Endodermal cell (in vitro differentiated cells): ENCODE data around the gene RGS3. TPM values are rescaled to one million over a fixed set of nuclear protein-coding genes. Genes with fewer than 3 reads are reported as not detected.
A peak's percentile ranks its signal among the peaks of the same experiment; 100 is the strongest.

Experiments
- DNase-seq: peaks from one replicate; pipeline ENCODE4 v3.0.0-alpha.2; 2017
- H3K27ac ChIP-seq: 2 replicates; pipeline ENCODE4 v1.5.1; 2013; ENCODE audit warnings: mild to moderate bottlenecking, low read depth, low read length, moderate library complexity
- H3K27me3 ChIP-seq: 2 replicates; pipeline ENCODE4 v1.6.1; 2013; ENCODE audit warnings: mild to moderate bottlenecking, low read length, moderate library complexity; ENCODE audit not compliant: insufficient read depth, control insufficient read depth, poor library complexity, severe bottlenecking
- H3K36me3 ChIP-seq: 2 replicates; pipeline ENCODE4 v1.7.0; 2013; ENCODE audit warnings: mild to moderate bottlenecking, low read length, moderate library complexity; ENCODE audit not compliant: control insufficient read depth, insufficient read depth
- H3K4me1 ChIP-seq: one replicate; pipeline ENCODE4 v1.7.0; 2013; ENCODE audit warnings: low read length; ENCODE audit not compliant: control insufficient read depth, insufficient read depth
- H3K4me3 ChIP-seq: 2 replicates; pipeline ENCODE4 v1.5.1; 2013; ENCODE audit warnings: mild to moderate bottlenecking, low read length, moderate library complexity
- H3K9ac ChIP-seq: 2 replicates; pipeline ENCODE4 v1.6.1; 2013; ENCODE audit warnings: mild to moderate bottlenecking, low read length, moderate library complexity; ENCODE audit not compliant: poor library complexity, severe bottlenecking; ENCODE audit errors: extremely low read depth
- H3K9me3 ChIP-seq: 2 replicates; pipeline ENCODE4 v1.6.1; 2013; ENCODE audit warnings: mild to moderate bottlenecking, low read length, moderate library complexity; ENCODE audit not compliant: control insufficient read depth
- H3K27ac Mint-ChIP-seq: 2 replicates; pipeline ENCODE4 v1.8.0; 2020; ENCODE audit warnings: mixed read lengths
- H3K27me3 Mint-ChIP-seq: 2 replicates; pipeline ENCODE4 v1.8.0; 2021; ENCODE audit warnings: mild to moderate bottlenecking, mixed read lengths; ENCODE audit not compliant: insufficient read depth
- H3K36me3 Mint-ChIP-seq: 2 replicates; pipeline ENCODE4 v1.8.0; 2020; ENCODE audit warnings: low read depth, mixed read lengths
- H3K4me1 Mint-ChIP-seq: 2 replicates; pipeline ENCODE4 v1.8.0; 2020; ENCODE audit warnings: mixed read lengths
- H3K4me3 Mint-ChIP-seq: 2 replicates; pipeline ENCODE4 v1.8.0; 2020; ENCODE audit warnings: mild to moderate bottlenecking, moderate library complexity, mixed read lengths
- H3K9me3 Mint-ChIP-seq: 2 replicates; pipeline ENCODE4 v1.8.0; 2020; ENCODE audit warnings: mild to moderate bottlenecking, mixed read lengths
- CTCF ChIP-seq: fragments of 200-600 bp; sonication (generic); conservative IDR thresholded peaks from 2 replicates; pipeline ENCODE4 v1.5.0; 2021; ENCODE audit warnings: antibody characterized with exemption, mild to moderate bottlenecking
- WGBS, 2 experiments: methylation state at CpG; one replicate each; pipeline versions ENCODE4 v1.1.5 to v1.1.7; 2013; ENCODE audit warnings: missing lambda C conversion rate in 2 of 2, mixed read lengths in 1 of 2; ENCODE audit not compliant: insufficient coverage in 1 of 2, insufficient read length in 1 of 2; 5-methylcytosine and 5-hydroxymethylcytosine counted together
- total RNA-seq, 2 donors: library from RNA; stranded (reverse); fragmentation: NEBNext Ultra II Directional in 1 of 2; extraction: Animal tissue kit (Norgen Biotek cat#: 25700) in 1 of 2; gene quantifications; 2 replicates in 1 of 2; 3 replicates in 1 of 2; pipeline ENCODE4 v1.2.1, GENCODE V29; 2021

Gene RGS3
- total RNA-seq, 2 donors from 2014 or later, result 20.7 to 40.3 TPM

GRCh38 chr9:113573046-113573958, 109.8 kb downstream of the RGS3 start:
- Mint-ChIP-seq H3K9me3 (peaks cover 1% of the 10 kb centered on the region), H3K4me3 (no peak overlapping the region), H3K4me1 (no peaks in the 10 kb centered on the region), H3K27me3 (no peaks in the 10 kb centered on the region), H3K27ac (no peak overlapping the region), H3K36me3 (no peaks in the 10 kb centered on the region)
- H3K27ac ChIP-seq, result no peak overlapping the region
- no peaks in the 10 kb centered on the region for H3K36me3 ChIP-seq
- no peak for TF ChIP-seq CTCF
- H3K4me1 ChIP-seq, result no peaks in the 10 kb centered on the region
- H3K9me3 ChIP-seq, result no peaks in the 10 kb centered on the region
- H3K27me3 ChIP-seq, result no peaks in the 10 kb centered on the region
- no peak overlapping the region for H3K9ac ChIP-seq
- peak; percentile 43 for DNase-seq
- 75 to 94% methylated on average over 3 to 11 of the region's 11 CpGs for WGBS, 2 experiments
- no peak overlapping the region for H3K4me3 ChIP-seq

GRCh38 chr9:113573959-113574352, 110.4 kb downstream of the RGS3 start:
- Mint-ChIP-seq H3K27me3 (no peaks in the 10 kb centered on the region), H3K4me3 (no peak overlapping the region), H3K9me3 (peaks cover 1% of the 10 kb centered on the region), H3K4me1 (no peaks in the 10 kb centered on the region), H3K27ac (no peak overlapping the region), H3K36me3 (no peaks in the 10 kb centered on the region)
- no peaks in the 10 kb centered on the region for H3K36me3 ChIP-seq
- H3K9me3 ChIP-seq, result no peaks in the 10 kb centered on the region
- no peak for TF ChIP-seq CTCF
- 66 to 69% methylated on average over 2 of the region's 2 CpGs for WGBS, 2 experiments
- no peak overlapping the region for H3K9ac ChIP-seq
- no peak overlapping the region for H3K4me3 ChIP-seq
- H3K27ac ChIP-seq, result no peak overlapping the region
- DNase-seq, result no peak
- H3K27me3 ChIP-seq, result no peaks in the 10 kb centered on the region
- H3K4me1 ChIP-seq, result no peaks in the 10 kb centered on the region

- Mint-ChIP-seq H3K27me3 (no peaks in the 10 kb centered on the region), H3K4me1 (peaks cover 2% of the 10 kb centered on the region), H3K4me3 (no peak overlapping the region), H3K9me3 (peaks cover 1% of the 10 kb centered on the region), H3K27ac (no peak overlapping the region), H3K36me3 (no peaks in the 10 kb centered on the region)
- Histone ChIP-seq H3K4me3 (no peak overlapping the region), H3K36me3 (no peaks in the 10 kb centered on the region), H3K9ac (no peak overlapping the region), H3K27ac (no peak overlapping the region), H3K27me3 (no peaks in the 10 kb centered on the region), H3K9me3 (no peaks in the 10 kb centered on the region), H3K4me1 (no peaks in the 10 kb centered on the region)
- TF ChIP-seq CTCF, result no peak
- 87 to 93% methylated on average over 11 to 14 of the region's 14 CpGs for WGBS, 2 experiments
- DNase-seq, result peak; percentile 46
Observed at GRCh38 chr9:113574441-113575262, 111.1 kb downstream of the RGS3 start.
